Neutrophil (primary cell): ENCODE measurements around the gene SND1.

Experiments used
- H3K27ac ChIP-seq: fragments of 200-600 bp; sonication (generic); 2 replicates; pipeline ENCODE4 v1.5.1; 2016; ENCODE audit warnings: mild to moderate bottlenecking, moderate library complexity
- H3K27me3 ChIP-seq: fragments of 200-600 bp; sonication (generic); 2 replicates; pipeline ENCODE4 v1.6.0; 2016; ENCODE audit warnings: mild to moderate bottlenecking
- H3K36me3 ChIP-seq: fragments of 200-600 bp; sonication (generic); 2 replicates; pipeline ENCODE4 v1.5.1; 2017
- H3K4me1 ChIP-seq, 2 experiments: fragments of 200-600 bp in 1 of 2; sonication (generic) in 1 of 2; 1 replicate in 1 of 2; 2 replicates in 1 of 2; pipeline versions ENCODE4 v1.5.1 to v1.6.1; 2013 to 2016; ENCODE audit warnings: low read depth in 1 of 2, low read length in 1 of 2, mild to moderate bottlenecking in 1 of 2, moderate library complexity in 1 of 2; ENCODE audit not compliant: control insufficient read depth in 1 of 2, insufficient read depth in 1 of 2
- H3K4me3 ChIP-seq, 2 experiments: fragments of 200-600 bp in 1 of 2; sonication (generic) in 1 of 2; 1 replicate in 1 of 2; 2 replicates in 1 of 2; pipeline ENCODE4 v1.5.1; 2013 to 2016; ENCODE audit warnings: low read depth in 1 of 2, low read length in 1 of 2, mild to moderate bottlenecking in 1 of 2, moderate library complexity in 1 of 2
- H3K9me3 ChIP-seq: fragments of 200-600 bp; sonication (generic); 2 replicates; pipeline ENCODE4 v1.5.1; 2016
- TF ChIP-seq, protein P1 (sequence below): fragments of 200-600 bp; sonication (generic); IDR thresholded peaks from 2 replicates; pipeline ENCODE4 v1.5.1; 2016; ENCODE audit warnings: antibody characterized with exemption

Gene SND1

DNA sequence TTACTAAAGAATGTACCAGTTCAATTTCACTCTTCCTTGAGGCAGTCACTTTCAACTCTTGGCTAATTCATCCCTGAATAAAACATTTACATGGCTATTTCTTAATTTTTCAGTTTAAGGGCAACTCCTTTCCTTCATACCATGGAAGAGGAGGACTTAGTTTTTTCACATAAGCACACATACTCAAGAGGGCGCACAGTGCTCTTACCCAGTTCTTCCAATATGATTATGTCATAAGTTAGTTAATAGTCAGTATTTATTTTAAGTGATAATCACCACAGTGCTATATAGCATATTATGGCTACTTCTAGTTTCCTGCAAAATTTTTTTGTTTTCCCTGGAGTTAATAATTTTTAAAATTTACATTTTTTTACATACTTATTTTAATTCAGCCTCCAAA, 58.6 kb downstream of the SND1 start:
- Histone ChIP-seq H3K4me1 (peaks cover 2 to 8% of the 10 kb centered on the region in 2 experiments), H3K36me3 (peaks cover 3% of the 10 kb centered on the region), H3K27me3 (no peaks in the 10 kb centered on the region), H3K9me3 (no peaks in the 10 kb centered on the region), H3K4me3 (no peak overlapping the region), H3K27ac (no peak overlapping the region)
- TF ChIP-seq, protein P1, sequence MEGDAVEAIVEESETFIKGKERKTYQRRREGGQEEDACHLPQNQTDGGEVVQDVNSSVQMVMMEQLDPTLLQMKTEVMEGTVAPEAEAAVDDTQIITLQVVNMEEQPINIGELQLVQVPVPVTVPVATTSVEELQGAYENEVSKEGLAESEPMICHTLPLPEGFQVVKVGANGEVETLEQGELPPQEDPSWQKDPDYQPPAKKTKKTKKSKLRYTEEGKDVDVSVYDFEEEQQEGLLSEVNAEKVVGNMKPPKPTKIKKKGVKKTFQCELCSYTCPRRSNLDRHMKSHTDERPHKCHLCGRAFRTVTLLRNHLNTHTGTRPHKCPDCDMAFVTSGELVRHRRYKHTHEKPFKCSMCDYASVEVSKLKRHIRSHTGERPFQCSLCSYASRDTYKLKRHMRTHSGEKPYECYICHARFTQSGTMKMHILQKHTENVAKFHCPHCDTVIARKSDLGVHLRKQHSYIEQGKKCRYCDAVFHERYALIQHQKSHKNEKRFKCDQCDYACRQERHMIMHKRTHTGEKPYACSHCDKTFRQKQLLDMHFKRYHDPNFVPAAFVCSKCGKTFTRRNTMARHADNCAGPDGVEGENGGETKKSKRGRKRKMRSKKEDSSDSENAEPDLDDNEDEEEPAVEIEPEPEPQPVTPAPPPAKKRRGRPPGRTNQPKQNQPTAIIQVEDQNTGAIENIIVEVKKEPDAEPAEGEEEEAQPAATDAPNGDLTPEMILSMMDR = no peak

DNA sequence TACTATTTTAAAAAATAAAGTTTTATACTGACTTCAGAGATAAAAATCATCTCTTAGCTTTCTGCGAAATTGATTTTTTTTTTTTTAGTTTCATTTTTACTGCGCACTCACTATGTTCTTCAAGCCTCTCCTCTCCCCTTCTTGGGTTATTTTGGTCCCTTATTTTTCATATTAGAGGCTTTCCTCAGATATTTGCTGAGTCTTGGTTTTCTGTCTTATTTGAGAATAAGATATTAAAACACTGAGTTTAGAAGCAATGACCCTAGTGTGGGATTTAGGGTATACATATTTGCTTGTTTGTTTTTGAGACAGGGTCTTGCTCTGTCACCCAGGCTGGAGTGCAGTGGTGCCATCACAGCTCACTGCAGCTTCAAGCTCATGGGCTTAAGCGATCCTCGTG, 59.9 kb downstream of the SND1 start:
- Histone ChIP-seq H3K9me3 (no peaks in the 10 kb centered on the region), H3K27me3 (no peaks in the 10 kb centered on the region), H3K4me3 (no peak overlapping the region), H3K36me3 (no peaks in the 10 kb centered on the region), H3K27ac (no peak overlapping the region), H3K4me1 (peaks cover 7 to 14% of the 10 kb centered on the region in 2 experiments)
- TF ChIP-seq, protein P1 = no peak

DNA sequence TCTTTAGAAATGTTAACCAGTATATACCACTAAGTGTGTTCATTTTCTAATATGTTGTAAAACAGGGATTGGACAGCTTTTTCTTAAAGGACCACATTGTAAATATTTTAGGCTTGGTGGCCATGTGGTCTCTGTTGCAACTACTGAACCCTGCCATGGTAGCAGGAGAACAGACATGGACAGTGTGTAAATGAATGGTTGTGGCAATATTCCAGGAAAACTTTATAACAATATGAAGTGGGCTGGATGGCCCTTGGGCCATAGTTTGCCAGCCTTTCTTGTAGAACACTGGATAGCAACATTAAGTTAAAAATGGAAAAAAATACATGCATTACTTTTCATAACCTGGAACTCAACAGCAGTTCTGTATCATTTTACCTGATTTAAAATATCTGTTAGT, 61.0 kb downstream of the SND1 start:
- Histone ChIP-seq H3K4me1 (peaks cover 7 to 14% of the 10 kb centered on the region in 2 experiments), H3K4me3 (no peak overlapping the region), H3K27ac (no peak overlapping the region), H3K36me3 (no peaks in the 10 kb centered on the region), H3K27me3 (no peaks in the 10 kb centered on the region), H3K9me3 (no peaks in the 10 kb centered on the region)
- TF ChIP-seq, protein P1 = no peak

DNA sequence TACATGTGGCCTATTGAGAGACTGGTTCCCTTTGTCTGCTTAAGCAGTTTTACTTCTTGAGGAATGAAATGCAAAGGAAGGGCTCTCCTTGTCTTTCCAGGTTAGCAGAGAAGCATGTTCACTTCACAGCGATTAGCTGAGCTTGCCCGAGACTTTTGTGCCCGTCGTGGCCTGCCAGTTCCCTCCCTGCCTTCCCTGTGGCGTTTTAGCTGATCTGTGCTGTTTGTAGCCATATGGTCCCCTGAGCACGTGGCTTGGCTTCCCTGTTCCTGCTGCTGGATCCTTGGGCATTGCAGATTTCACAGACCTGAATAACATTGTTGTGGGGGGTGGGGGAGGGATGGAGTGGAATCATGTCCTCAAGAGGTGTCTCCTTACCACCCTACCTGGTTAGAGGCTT, 61.8 kb downstream of the SND1 start:
- no peaks in the 10 kb centered on the region for H3K27me3 ChIP-seq
- H3K9me3 ChIP-seq = no peaks in the 10 kb centered on the region
- TF ChIP-seq, protein P1 = no peak
- no peak overlapping the region for H3K27ac ChIP-seq
- no peak overlapping the region for H3K4me3 ChIP-seq
- peaks cover 7 to 14% of the 10 kb centered on the region in 2 experiments for H3K4me1 ChIP-seq
- H3K36me3 ChIP-seq = peaks cover 6% of the 10 kb centered on the region

DNA sequence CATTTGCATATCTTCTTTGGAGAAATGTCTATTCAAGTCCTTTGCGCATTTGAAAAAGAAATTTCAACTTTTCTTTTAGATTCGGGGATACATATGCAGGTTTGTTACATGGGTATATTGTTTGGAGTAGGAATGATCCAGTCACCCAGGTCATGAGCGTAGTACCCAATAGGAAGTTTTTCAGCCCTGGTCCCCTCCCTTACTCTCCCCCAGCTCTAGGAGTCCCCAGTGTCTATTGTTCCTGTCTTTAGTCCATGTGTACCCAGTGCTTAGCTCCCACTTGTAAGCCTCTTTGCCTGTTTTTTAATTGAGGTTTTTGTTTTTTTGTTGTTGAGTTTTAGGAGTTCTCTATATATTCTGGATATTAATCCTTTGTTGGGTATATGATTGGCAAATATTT, 63.3 kb downstream of the SND1 start:
- H3K27me3 ChIP-seq = no peaks in the 10 kb centered on the region
- H3K27ac ChIP-seq = peak overlapping the region; percentile 16
- peaks cover 7 to 14% of the 10 kb centered on the region in 2 experiments for H3K4me1 ChIP-seq
- H3K4me3 ChIP-seq = no peak overlapping the region
- TF ChIP-seq, protein P1 = no peak
- H3K36me3 ChIP-seq = peaks cover 6% of the 10 kb centered on the region
- H3K9me3 ChIP-seq = no peaks in the 10 kb centered on the region

DNA sequence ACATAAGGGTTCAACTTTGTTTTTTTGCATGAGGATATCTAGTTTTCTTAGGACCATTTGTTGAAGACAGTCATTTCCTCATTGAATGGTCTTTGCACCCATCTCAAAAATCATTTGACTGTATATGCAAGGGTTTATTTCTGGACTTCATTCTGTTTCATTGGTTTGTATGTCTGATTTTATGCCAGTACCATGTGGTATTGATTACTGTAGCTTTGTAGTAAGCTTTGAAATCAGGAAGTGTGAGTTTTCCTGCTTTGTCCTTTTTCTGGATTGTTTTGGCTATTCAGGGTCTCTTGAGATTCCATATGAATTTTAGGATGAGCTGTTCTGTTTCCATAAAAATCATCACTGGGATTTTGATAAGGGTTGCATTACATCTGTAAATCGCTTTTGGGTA, 63.9 kb downstream of the SND1 start:
- H3K27me3 ChIP-seq = no peaks in the 10 kb centered on the region
- no peaks in the 10 kb centered on the region for H3K9me3 ChIP-seq
- peaks cover 6% of the 10 kb centered on the region for H3K36me3 ChIP-seq
- H3K4me1 ChIP-seq = peaks cover 7 to 14% of the 10 kb centered on the region in 2 experiments
- TF ChIP-seq, protein P1 = no peak
- H3K27ac ChIP-seq = peak overlapping the region; percentile 16
- H3K4me3 ChIP-seq = no peak overlapping the region
